ENCODE results near the gene ADCY5.

DNA sequence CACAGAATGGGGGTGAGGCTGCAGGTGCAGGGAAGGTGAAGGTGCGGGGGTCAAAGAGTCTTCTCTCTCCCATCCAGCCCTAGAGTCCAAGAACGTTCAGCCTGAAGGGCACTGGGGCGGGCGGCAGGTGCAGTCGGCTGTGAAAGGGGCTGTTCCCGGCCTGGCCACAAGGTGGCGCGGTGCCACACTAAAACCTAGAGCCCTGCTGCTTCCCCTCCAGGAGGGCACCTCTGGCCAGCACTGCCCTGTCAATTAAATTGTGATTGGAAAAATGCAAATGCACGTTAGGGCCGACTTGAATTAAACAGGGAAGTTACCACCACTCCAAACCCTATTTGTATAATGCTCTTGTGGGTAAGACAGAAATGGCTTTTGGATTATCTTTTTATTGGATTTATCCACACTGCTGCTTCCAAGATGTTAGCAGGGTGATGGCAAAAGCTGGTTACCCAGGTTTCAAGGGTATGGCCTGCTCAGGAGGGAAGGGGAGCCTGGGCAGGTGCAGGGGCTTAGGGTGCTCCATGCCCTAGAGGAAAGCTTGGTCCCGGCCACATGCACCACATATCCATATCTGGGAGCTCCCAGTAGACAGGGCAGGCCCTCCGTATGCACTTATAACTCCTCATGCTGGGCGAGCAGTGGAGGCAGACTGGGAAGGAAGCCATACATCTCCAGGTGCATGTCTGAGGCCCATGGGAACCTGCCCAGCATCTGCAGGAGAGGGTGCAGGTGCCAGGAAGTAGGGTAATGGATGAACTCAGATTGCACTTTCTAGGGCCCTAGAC lies 119.8 kb downstream of the ADCY5 start:
- TF ChIP-seq EP300 (IDR thresholded peaks at IDR 0.05), result no peak
- TF ChIP-seq, protein P1, sequence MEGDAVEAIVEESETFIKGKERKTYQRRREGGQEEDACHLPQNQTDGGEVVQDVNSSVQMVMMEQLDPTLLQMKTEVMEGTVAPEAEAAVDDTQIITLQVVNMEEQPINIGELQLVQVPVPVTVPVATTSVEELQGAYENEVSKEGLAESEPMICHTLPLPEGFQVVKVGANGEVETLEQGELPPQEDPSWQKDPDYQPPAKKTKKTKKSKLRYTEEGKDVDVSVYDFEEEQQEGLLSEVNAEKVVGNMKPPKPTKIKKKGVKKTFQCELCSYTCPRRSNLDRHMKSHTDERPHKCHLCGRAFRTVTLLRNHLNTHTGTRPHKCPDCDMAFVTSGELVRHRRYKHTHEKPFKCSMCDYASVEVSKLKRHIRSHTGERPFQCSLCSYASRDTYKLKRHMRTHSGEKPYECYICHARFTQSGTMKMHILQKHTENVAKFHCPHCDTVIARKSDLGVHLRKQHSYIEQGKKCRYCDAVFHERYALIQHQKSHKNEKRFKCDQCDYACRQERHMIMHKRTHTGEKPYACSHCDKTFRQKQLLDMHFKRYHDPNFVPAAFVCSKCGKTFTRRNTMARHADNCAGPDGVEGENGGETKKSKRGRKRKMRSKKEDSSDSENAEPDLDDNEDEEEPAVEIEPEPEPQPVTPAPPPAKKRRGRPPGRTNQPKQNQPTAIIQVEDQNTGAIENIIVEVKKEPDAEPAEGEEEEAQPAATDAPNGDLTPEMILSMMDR (IDR thresholded peaks at IDR 0.05), result peak; percentile 87 to 96 (median 93)
- no peak for TF ChIP-seq POLR2A (IDR thresholded peaks at IDR 0.05)
